Gastroesophageal sphincter (tissue), 3 donors: ENCODE data around the gene PCSK5.

ENCODE experiments used
- CTCF ChIP-seq, 4 experiments: fragments of 200-600 bp in 2 of 4; fragments of 450-650 bp in 2 of 4; sonication (generic) in 1 of 4; IDR thresholded peaks; one replicate each; pipeline ENCODE4 v1.5.1; 2017 to 2019; ENCODE audit warnings: antibody characterized with exemption in 4 of 4, mild to moderate bottlenecking in 2 of 4, moderate library complexity in 2 of 4
- EP300 ChIP-seq: sonication (generic); formaldehyde crosslinking; IDR thresholded peaks from one replicate; pipeline ENCODE4 v1.6.1; 2017; ENCODE audit warnings: antibody characterized with exemption, mild to moderate bottlenecking
- POLR2A ChIP-seq, 2 donors: fragments of 450-650 bp; IDR thresholded peaks; one replicate each; pipeline ENCODE4 v1.6.1; 2017; ENCODE audit warnings: antibody characterized with exemption in 2 of 2, mild to moderate bottlenecking in 2 of 2, moderate library complexity in 1 of 2
- POLR2AphosphoS5 ChIP-seq: sonication (generic); formaldehyde crosslinking; IDR thresholded peaks from one replicate; pipeline ENCODE4 v1.6.1; 2017; ENCODE audit warnings: antibody characterized with exemption

GRCh38 chr9:75979362-75979761 is 88.9 kb downstream of the PCSK5 start:
- TF ChIP-seq CTCF (IDR thresholded peaks at IDR 0.05) (no peak), POLR2A (IDR thresholded peaks at IDR 0.05) (no peak), EP300 (no peak), POLR2AphosphoS5 (no peak)
